SK-N-SH (cell line): Measurements from ENCODE around the gene KCNMB3. TPM values are rescaled to one million over a fixed set of nuclear protein-coding genes. Genes with fewer than 3 reads are reported as not detected.

Experiments
- CTCF ChIA-PET: fragments of 300-600, 350-600 bp; formaldehyde crosslinking; extraction: SDS; loops from one replicate; lab custom pipeline; 2021; lab: Yijun Ruan, JAX
- POLR2A ChIA-PET: fragments of 350-600 bp; sonication (Branson Sonifier 250); formaldehyde crosslinking; extraction: SDS; loops from one replicate; lab custom pipeline; 2020; ENCODE audit warnings: antibody characterized with exemption, inconsistent platforms; lab: Yijun Ruan, JAX
- DNase-seq: peaks from one replicate; pipeline ENCODE4 v3.0.0; 2012
- H2AFZ ChIP-seq: fragments of 200-600 bp; sonication (generic); 2 replicates; pipeline ENCODE4 v1.8.1; 2016; ENCODE audit warnings: antibody characterized with exemption, mild to moderate bottlenecking, low read depth
- H3F3A ChIP-seq: fragments of 200-600 bp; sonication (generic); replicated peaks from 2 replicates; pipeline ENCODE3; 2016; ENCODE audit warnings: antibody characterized with exemption, mild to moderate bottlenecking; ENCODE audit not compliant: insufficient read depth
- H3K27ac ChIP-seq, 2 experiments: fragments of 200-500 bp in 1 of 2; fragments of 200-600 bp in 1 of 2; sonication (Bioruptor generic) in 1 of 2; sonication (generic), shearing (Covaris generic) in 1 of 2; 2 replicates each; pipeline versions ENCODE4 v1.5.1 to v1.6.1; 2014 to 2016; ENCODE audit warnings: low read depth in 2 of 2, inconsistent platforms in 1 of 2, low read length in 1 of 2, mild to moderate bottlenecking in 1 of 2, mixed read lengths in 1 of 2
- H3K27me3 ChIP-seq: fragments of 200-600 bp; sonication (generic), shearing (Covaris generic); 2 replicates; pipeline ENCODE4 v1.6.1; 2016; ENCODE audit warnings: mixed run types; ENCODE audit not compliant: insufficient read depth
- H3K36me3 ChIP-seq, 2 experiments: fragments of 200-500 bp in 1 of 2; fragments of 200-600 bp in 1 of 2; sonication (Bioruptor generic) in 1 of 2; sonication (generic) in 1 of 2; replicated peaks in 1 of 2; 2 replicates each; pipeline versions ENCODE3 to v1.5.1; 2014 to 2016; ENCODE audit warnings: low read length in 1 of 2, mild to moderate bottlenecking in 1 of 2; ENCODE audit not compliant: insufficient read depth in 2 of 2, control insufficient read depth in 1 of 2
- H3K4me1 ChIP-seq, 2 experiments: fragments of 200-500 bp in 1 of 2; fragments of 200-600 bp in 1 of 2; sonication (Bioruptor generic) in 1 of 2; sonication (generic), shearing (Covaris generic) in 1 of 2; 2 replicates each; pipeline versions ENCODE4 v1.5.1 to v1.6.1; 2014 to 2016; ENCODE audit warnings: low read depth in 1 of 2, low read length in 1 of 2, mixed run types in 1 of 2; ENCODE audit not compliant: insufficient read depth in 2 of 2, control insufficient read depth in 1 of 2
- H3K4me2 ChIP-seq: fragments of 200-600 bp; sonication (generic), shearing (Covaris generic); 2 replicates; pipeline ENCODE4 v1.6.1; 2017; ENCODE audit warnings: mixed run types
- H3K4me3 ChIP-seq, 2 experiments: fragments of 200-500 bp in 1 of 2; fragments of 200-600 bp in 1 of 2; sonication (Bioruptor generic) in 1 of 2; sonication (generic), shearing (Covaris generic) in 1 of 2; 2 replicates each; pipeline versions ENCODE4 v1.5.1 to v1.8.1; 2014 to 2016; ENCODE audit warnings: low read depth in 2 of 2, inconsistent platforms in 1 of 2, low read length in 1 of 2, mild to moderate bottlenecking in 1 of 2, mixed read lengths in 1 of 2, moderate library complexity in 1 of 2
- H3K79me2 ChIP-seq: fragments of 200-600 bp; sonication (generic); 2 replicates; pipeline ENCODE4 v1.8.1; 2017; ENCODE audit warnings: mild to moderate bottlenecking; ENCODE audit not compliant: insufficient read depth
- H3K9ac ChIP-seq: fragments of 200-600 bp; sonication (generic); 2 replicates; pipeline ENCODE4 v1.6.1; 2017; ENCODE audit warnings: mixed run types
- H3K9me2 ChIP-seq: fragments of 200-600 bp; sonication (generic); 2 replicates; pipeline ENCODE4 v1.6.1; 2017; ENCODE audit warnings: mixed run types
- H3K9me3 ChIP-seq: fragments of 200-600 bp; sonication (generic); 2 replicates; pipeline ENCODE4 v1.6.1; 2017; ENCODE audit warnings: mixed run types, mild to moderate bottlenecking, moderate library complexity
- H4K20me1 ChIP-seq: fragments of 200-600 bp; sonication (generic); 2 replicates; pipeline ENCODE4 v1.6.1; 2017; ENCODE audit warnings: mild to moderate bottlenecking, mixed run types; ENCODE audit not compliant: insufficient read depth
- EP300 ChIP-seq, 2 experiments: IDR thresholded peaks; 2 replicates each; pipeline versions ENCODE4 v1.4.0 to v1.6.1; 2012; ENCODE audit warnings: borderline replicate concordance in 1 of 2, low read depth in 1 of 2, low read length in 1 of 2
- FOSL2 ChIP-seq: IDR thresholded peaks from 2 replicates; pipeline ENCODE4 v1.4.0; 2012; ENCODE audit warnings: low read depth, mild to moderate bottlenecking, moderate library complexity, borderline replicate concordance
- FOXJ3 ChIP-seq: sonication (generic); formaldehyde crosslinking; IDR thresholded peaks from 2 replicates; pipeline ENCODE4 v1.5.1; 2020; ENCODE audit warnings: mild to moderate bottlenecking, missing genetic modification reagents
- GABPA ChIP-seq: IDR thresholded peaks from 2 replicates; pipeline ENCODE4 v1.4.0; 2012; ENCODE audit warnings: low read depth, mild to moderate bottlenecking
- JUND ChIP-seq: IDR thresholded peaks from 2 replicates; pipeline ENCODE4 v1.4.0; 2012
- RFX5 ChIP-seq: IDR thresholded peaks from 2 replicates; pipeline ENCODE4 v1.6.1; 2012; ENCODE audit warnings: mild to moderate bottlenecking, improper control_type of control experiment, low read length
- SIN3A ChIP-seq: IDR thresholded peaks from 2 replicates; pipeline ENCODE4 v1.6.1; 2012; ENCODE audit warnings: low read depth, mild to moderate bottlenecking, low read length, moderate library complexity, borderline replicate concordance
- SMC3 ChIP-seq: IDR thresholded peaks from 2 replicates; pipeline ENCODE4 v1.6.1; 2012; ENCODE audit warnings: low read depth, low read length, improper control_type of control experiment
- TCF12 ChIP-seq: IDR thresholded peaks from 2 replicates; pipeline ENCODE4 v1.4.0; 2012
- TEAD4 ChIP-seq: IDR thresholded peaks from 2 replicates; pipeline ENCODE4 v1.4.0; 2012; ENCODE audit warnings: mild to moderate bottlenecking, borderline replicate concordance; ENCODE audit not compliant: insufficient read depth
- WGBS: methylation state at CpG from one replicate; pipeline ENCODE4 v1.1.6; 2017; ENCODE audit warnings: low lambda C conversion rate; 5-methylcytosine and 5-hydroxymethylcytosine counted together
- polyA plus RNA-seq, 3 experiments: library from polyadenylated mRNA; depleted of rRNA; stranded (reverse); fragments of >200 nt; gene quantifications; 2 replicates each; pipeline ENCODE4 v1.2.3, GENCODE V29; 2012
- TF ChIP-seq, protein P1 (sequence below): IDR thresholded peaks from 2 replicates; pipeline ENCODE4; 2012
- TF ChIP-seq, protein P2 (sequence below): fragments of 150-350 bp; IDR thresholded peaks from 2 replicates; pipeline ENCODE4 v1.6.1; 2017; ENCODE audit warnings: antibody characterized with exemption, low read length, low read depth, borderline replicate concordance
- TF ChIP-seq, protein P3 (sequence below): IDR thresholded peaks from 2 replicates; pipeline ENCODE4 v1.6.1; 2012; ENCODE audit warnings: mild to moderate bottlenecking, low read depth, low read length, moderate library complexity
- TF ChIP-seq, protein P4 (sequence below): IDR thresholded peaks from 2 replicates; pipeline ENCODE4 v1.4.0; 2012; ENCODE audit warnings: low read depth, borderline replicate concordance
- TF ChIP-seq, protein P5 (sequence below): fragments of 150-350 bp; IDR thresholded peaks from 2 replicates; pipeline ENCODE4 v1.6.1; 2016; ENCODE audit warnings: mild to moderate bottlenecking, low read depth, low read length

The KCNMB3 gene
- polyA plus RNA-seq, 1 of the 3 experiments (the other 2 are of a cell fraction) = 1.1 TPM

DNA sequence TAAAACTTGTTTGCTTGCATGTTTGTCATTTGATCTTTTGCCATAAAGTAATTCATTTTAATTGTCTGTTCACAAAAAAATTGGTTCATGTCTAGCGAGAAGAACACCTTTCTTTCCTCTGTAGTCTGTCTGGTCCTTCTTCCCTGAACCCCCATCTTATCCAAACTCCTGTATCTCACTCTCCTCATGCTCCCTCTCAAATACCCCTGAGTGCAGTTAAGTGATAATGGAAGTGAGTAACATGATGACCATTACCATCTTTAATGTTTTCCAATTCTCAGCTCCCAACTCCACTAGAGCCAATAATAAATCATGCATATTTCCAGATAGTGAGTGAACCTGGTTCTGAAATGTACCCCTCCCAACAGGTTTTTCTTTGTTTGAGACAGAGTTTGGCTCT is 14.2 kb upstream of the KCNMB3 start:
- Histone ChIP-seq H3K27ac (no peak overlapping the region), H3K4me1 (no peaks in the 10 kb centered on the region; a peak in 2 of 4 replicates), H3K4me3 (no peak overlapping the region), H4K20me1 (no peaks in the 10 kb centered on the region), H3K79me2 (no peaks in the 10 kb centered on the region), H3K9ac (no peak overlapping the region), H3K9me2 (no peaks in the 10 kb centered on the region), H3K4me2 (no peak overlapping the region), H3F3A (no peaks in the 10 kb centered on the region), H3K27me3 (no peaks in the 10 kb centered on the region)
- CTCF ChIA-PET = interaction anchor here (0.6 to 2.4 kb wide), 3 partner anchors 23 to 117 kb away, joined by 3 to 6 read pairs (median 5); partner anchors contain the start of gene PIK3CA
- WGBS = 83% methylated on average over 1 of the region's 1 CpG
- no peak for DNase-seq
- TF ChIP-seq FOXJ3 (CRISPR knock-in tag) (no peak), RFX5 (no peak), TEAD4 (no peak), TCF12 (no peak)
- TF ChIP-seq, protein P1, sequence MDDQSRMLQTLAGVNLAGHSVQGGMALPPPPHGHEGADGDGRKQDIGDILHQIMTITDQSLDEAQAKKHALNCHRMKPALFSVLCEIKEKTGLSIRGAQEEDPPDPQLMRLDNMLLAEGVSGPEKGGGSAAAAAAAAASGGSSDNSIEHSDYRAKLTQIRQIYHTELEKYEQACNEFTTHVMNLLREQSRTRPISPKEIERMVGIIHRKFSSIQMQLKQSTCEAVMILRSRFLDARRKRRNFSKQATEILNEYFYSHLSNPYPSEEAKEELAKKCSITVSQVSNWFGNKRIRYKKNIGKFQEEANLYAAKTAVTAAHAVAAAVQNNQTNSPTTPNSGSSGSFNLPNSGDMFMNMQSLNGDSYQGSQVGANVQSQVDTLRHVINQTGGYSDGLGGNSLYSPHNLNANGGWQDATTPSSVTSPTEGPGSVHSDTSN = no peak
- TF ChIP-seq, protein P2, sequence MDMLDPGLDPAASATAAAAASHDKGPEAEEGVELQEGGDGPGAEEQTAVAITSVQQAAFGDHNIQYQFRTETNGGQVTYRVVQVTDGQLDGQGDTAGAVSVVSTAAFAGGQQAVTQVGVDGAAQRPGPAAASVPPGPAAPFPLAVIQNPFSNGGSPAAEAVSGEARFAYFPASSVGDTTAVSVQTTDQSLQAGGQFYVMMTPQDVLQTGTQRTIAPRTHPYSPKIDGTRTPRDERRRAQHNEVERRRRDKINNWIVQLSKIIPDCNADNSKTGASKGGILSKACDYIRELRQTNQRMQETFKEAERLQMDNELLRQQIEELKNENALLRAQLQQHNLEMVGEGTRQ = no peak
- TF ChIP-seq, all 33 proteins: peak for 0
- Histone ChIP-seq H2AFZ (no peak overlapping the region), H3K36me3 (no peaks in the 10 kb centered on the region), H3K9me3 (no peaks in the 10 kb centered on the region)
- POLR2A ChIA-PET = no interaction called here

DNA sequence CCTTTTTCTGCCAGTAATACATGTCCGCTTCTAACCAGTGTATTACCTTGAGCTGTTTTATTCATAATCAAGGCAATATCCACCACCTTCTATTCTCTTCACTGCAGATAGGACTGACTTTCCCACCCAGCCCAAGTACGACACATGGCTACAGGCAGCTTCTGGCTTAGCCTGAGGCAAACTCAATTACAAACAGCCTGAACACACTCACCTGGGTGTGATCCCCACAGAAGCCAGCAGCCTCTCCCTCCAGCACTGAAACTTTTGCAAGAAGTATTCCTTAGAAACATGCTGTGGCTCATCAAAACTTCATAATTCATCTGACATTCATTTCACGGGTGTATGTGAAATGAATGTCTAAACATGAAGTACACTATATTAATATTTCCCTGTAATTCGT is 13.5 kb upstream of the KCNMB3 start:
- no peak overlapping the region for H3K9ac ChIP-seq
- H3K4me3 ChIP-seq = no peak overlapping the region
- no peaks in the 10 kb centered on the region for H4K20me1 ChIP-seq
- no peak for DNase-seq
- H3K79me2 ChIP-seq = no peaks in the 10 kb centered on the region
- no peaks in the 10 kb centered on the region for H3F3A ChIP-seq
- no peaks in the 10 kb centered on the region for H3K9me2 ChIP-seq
- TF ChIP-seq, protein P3, sequence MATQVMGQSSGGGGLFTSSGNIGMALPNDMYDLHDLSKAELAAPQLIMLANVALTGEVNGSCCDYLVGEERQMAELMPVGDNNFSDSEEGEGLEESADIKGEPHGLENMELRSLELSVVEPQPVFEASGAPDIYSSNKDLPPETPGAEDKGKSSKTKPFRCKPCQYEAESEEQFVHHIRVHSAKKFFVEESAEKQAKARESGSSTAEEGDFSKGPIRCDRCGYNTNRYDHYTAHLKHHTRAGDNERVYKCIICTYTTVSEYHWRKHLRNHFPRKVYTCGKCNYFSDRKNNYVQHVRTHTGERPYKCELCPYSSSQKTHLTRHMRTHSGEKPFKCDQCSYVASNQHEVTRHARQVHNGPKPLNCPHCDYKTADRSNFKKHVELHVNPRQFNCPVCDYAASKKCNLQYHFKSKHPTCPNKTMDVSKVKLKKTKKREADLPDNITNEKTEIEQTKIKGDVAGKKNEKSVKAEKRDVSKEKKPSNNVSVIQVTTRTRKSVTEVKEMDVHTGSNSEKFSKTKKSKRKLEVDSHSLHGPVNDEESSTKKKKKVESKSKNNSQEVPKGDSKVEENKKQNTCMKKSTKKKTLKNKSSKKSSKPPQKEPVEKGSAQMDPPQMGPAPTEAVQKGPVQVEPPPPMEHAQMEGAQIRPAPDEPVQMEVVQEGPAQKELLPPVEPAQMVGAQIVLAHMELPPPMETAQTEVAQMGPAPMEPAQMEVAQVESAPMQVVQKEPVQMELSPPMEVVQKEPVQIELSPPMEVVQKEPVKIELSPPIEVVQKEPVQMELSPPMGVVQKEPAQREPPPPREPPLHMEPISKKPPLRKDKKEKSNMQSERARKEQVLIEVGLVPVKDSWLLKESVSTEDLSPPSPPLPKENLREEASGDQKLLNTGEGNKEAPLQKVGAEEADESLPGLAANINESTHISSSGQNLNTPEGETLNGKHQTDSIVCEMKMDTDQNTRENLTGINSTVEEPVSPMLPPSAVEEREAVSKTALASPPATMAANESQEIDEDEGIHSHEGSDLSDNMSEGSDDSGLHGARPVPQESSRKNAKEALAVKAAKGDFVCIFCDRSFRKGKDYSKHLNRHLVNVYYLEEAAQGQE = no peak
- TF ChIP-seq, protein P4, sequence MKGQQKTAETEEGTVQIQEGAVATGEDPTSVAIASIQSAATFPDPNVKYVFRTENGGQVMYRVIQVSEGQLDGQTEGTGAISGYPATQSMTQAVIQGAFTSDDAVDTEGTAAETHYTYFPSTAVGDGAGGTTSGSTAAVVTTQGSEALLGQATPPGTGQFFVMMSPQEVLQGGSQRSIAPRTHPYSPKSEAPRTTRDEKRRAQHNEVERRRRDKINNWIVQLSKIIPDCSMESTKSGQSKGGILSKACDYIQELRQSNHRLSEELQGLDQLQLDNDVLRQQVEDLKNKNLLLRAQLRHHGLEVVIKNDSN = no peak
- no peak for TF ChIP-seq FOSL2
- TF ChIP-seq JUND = no peak
- no peak for TF ChIP-seq SIN3A
- no peak for TF ChIP-seq TCF12
- TF ChIP-seq EP300 (IDR thresholded peaks at IDR 0.05; ENCODE audit: borderline replicate concordance in 1 of 2, low read depth in 1 of 2, low read length in 1 of 2) = no peak
- TF ChIP-seq GABPA = no peak
- TF ChIP-seq SMC3 = no peak
- TF ChIP-seq, protein P5, sequence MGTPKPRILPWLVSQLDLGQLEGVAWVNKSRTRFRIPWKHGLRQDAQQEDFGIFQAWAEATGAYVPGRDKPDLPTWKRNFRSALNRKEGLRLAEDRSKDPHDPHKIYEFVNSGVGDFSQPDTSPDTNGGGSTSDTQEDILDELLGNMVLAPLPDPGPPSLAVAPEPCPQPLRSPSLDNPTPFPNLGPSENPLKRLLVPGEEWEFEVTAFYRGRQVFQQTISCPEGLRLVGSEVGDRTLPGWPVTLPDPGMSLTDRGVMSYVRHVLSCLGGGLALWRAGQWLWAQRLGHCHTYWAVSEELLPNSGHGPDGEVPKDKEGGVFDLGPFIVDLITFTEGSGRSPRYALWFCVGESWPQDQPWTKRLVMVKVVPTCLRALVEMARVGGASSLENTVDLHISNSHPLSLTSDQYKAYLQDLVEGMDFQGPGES = no peak
- no peaks in the 10 kb centered on the region for H3K36me3 ChIP-seq
- H3K4me1 ChIP-seq = no peaks in the 10 kb centered on the region; a peak in 2 of 4 replicates
- H3K9me3 ChIP-seq = no peaks in the 10 kb centered on the region
- ChIA-PET POLR2A (no interaction called here), CTCF (no interaction called here)
- no peak overlapping the region for H3K4me2 ChIP-seq
- 53% methylated on average over 4 of the region's 4 CpGs for WGBS
- H2AFZ ChIP-seq = no peak overlapping the region
- H3K27ac ChIP-seq = no peak overlapping the region
- no peaks in the 10 kb centered on the region for H3K27me3 ChIP-seq
